ENCODE data around the gene ADGRG3.

Gene ADGRG3

GRCh38 chr16:57627184-57627871, 40.8 kb upstream of the ADGRG3 start:
- H3K4me3 ChIP-seq (ENCODE audit: control insufficient read depth, low read depth, low read length): no peak overlapping the region
- peak; percentile 76 for DNase-seq (ENCODE audit: low read depth)
- peak; percentile 59 for TF ChIP-seq CTCF (IDR thresholded peaks at IDR 0.05; ENCODE audit: control insufficient read depth, insufficient read depth, low read depth, low read length, missing control alignments)

GRCh38 chr16:57628008-57628781, 39.9 kb upstream of the ADGRG3 start, which contains the start of gene ADGRG1:
ADGRG1 (plus strand) TSS chr16:57628630; CDS start chr16:57650288, 21,658 bp downstream.
- peak; percentile 78 for DNase-seq (ENCODE audit: low read depth)
- TF ChIP-seq CTCF (IDR thresholded peaks at IDR 0.05; ENCODE audit: control insufficient read depth, insufficient read depth, low read depth, low read length, missing control alignments): no peak
- H3K4me3 ChIP-seq (ENCODE audit: control insufficient read depth, low read depth, low read length): peak within 1 kb of the TSS; percentile 16

GRCh38 chr16:57628783-57629293, 39.3 kb upstream of the ADGRG3 start:
- no peak for DNase-seq (ENCODE audit: low read depth)
- no peak for TF ChIP-seq CTCF (IDR thresholded peaks at IDR 0.05; ENCODE audit: control insufficient read depth, insufficient read depth, low read depth, low read length, missing control alignments)

GRCh38 chr16:57629516-57630406, 38.3 kb upstream of the ADGRG3 start:
- TF ChIP-seq CTCF (IDR thresholded peaks at IDR 0.05; ENCODE audit: control insufficient read depth, insufficient read depth, low read depth, low read length, missing control alignments): no peak

More at GRCh38 chr16:57628783-57629293, 39.3 kb upstream of the ADGRG3 start:
- peak overlapping the region; percentile 16; the same call in 1 of the 2 replicates for H3K4me3 ChIP-seq (ENCODE audit: control insufficient read depth, low read depth, low read length)

GRCh38 chr16:57630407-57630797, 37.7 kb upstream of the ADGRG3 start:
- DNase-seq (ENCODE audit: low read depth): no peak
- H3K4me3 ChIP-seq (ENCODE audit: control insufficient read depth, low read depth, low read length): no peak overlapping the region
- TF ChIP-seq CTCF (IDR thresholded peaks at IDR 0.05; ENCODE audit: control insufficient read depth, insufficient read depth, low read depth, low read length, missing control alignments): no peak

More at GRCh38 chr16:57629516-57630406, 38.3 kb upstream of the ADGRG3 start:
- H3K4me3 ChIP-seq (ENCODE audit: control insufficient read depth, low read depth, low read length): no peak overlapping the region
- DNase-seq (ENCODE audit: low read depth): no peak
